Measurements from ENCODE around the gene FAM98B.

DNA sequence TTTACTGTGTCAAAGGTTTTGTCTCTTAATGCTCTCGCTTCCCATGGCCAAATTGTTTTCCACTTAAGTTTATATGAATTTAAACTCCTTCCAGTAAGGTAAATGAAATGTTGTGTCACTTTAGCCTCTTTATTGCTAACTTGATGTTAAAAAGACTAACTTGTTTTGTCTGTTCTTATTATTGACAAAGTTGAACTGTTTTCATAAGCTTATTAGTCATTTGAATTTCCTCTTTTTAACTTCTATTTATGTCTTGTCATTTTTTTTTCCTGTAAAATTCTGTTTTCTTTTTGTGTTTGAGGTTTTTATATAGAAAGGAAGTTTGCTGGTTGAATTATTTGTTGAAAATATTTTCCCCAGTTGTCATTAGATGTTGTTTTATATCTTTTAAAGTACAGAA lies 25.8 kb downstream of the FAM98B start:
- TF ChIP-seq ZNF274 (IDR thresholded peaks at IDR 0.05; ENCODE audit: low read depth, low read length): no peak
- no peak for TF ChIP-seq YY1 (IDR thresholded peaks at IDR 0.05; ENCODE audit: insufficient read depth, insufficient read length)
- no peak for TF ChIP-seq SUZ12 (IDR thresholded peaks at IDR 0.05; ENCODE audit: extremely low read depth, insufficient read depth, insufficient read length)
